Transverse colon (tissue), 4 donors: ENCODE measurements around the gene ZBTB20.

Experiments used
- CTCF ChIP-seq, 5 experiments: fragments of 200-600 bp in 3 of 5; fragments of 450-650 bp in 2 of 5; sonication (generic) in 3 of 5; IDR thresholded peaks; 1 replicate in 2 of 5; 2 replicates in 3 of 5; pipeline ENCODE4 v1.5.1; 2016 to 2017; ENCODE audit warnings: antibody characterized with exemption in 5 of 5, inconsistent platforms in 3 of 5, mild to moderate bottlenecking in 2 of 5, moderate library complexity in 1 of 5
- EP300 ChIP-seq: sonication (generic); formaldehyde crosslinking; IDR thresholded peaks from one replicate; pipeline ENCODE4 v1.6.1; 2017; ENCODE audit warnings: antibody characterized with exemption, low read depth
- POLR2A ChIP-seq: fragments of 450-650 bp; IDR thresholded peaks from one replicate; pipeline ENCODE4 v1.6.1; 2016; ENCODE audit warnings: antibody characterized with exemption, mild to moderate bottlenecking, moderate library complexity
- POLR2AphosphoS5 ChIP-seq, 3 donors: sonication (generic); formaldehyde crosslinking; IDR thresholded peaks; one replicate each; pipeline ENCODE4 v1.6.1; 2016; ENCODE audit warnings: antibody characterized with exemption in 3 of 3

DNA sequence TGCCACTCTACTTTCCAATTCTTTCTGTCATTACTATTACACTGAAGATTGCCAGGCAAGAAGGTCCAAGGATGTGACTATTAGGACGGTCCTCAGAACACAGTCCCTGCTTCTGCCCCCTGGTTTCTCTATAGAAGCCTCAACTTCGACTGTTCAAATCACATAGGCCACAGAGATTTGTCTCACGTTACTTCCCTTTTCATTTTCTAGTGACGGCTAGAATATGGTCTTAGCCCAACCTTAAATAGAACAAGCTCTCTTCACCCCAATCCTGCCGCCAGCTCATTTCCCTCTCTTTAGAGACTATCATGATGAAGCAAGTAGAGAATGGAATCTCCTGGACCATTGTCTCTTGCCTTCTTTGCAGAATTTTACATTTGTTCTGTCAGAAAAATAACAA is 768.3 kb downstream of the ZBTB20 start:
- no peak for TF ChIP-seq CTCF (IDR thresholded peaks at IDR 0.05)
- no peak for TF ChIP-seq POLR2A
- no peak for TF ChIP-seq POLR2AphosphoS5 (IDR thresholded peaks at IDR 0.05)
- no peak for TF ChIP-seq EP300
